Medulla oblongata (tissue), 1 donor: Measurements from ENCODE around the gene HPCAL1.

Source experiments
- DNase-seq: peaks from one replicate; pipeline ENCODE4 v3.0.0-alpha.2; 2015; ENCODE audit errors: extremely low spot score

HPCAL1 gene

GRCh38 chr2:10269711-10270610 is 32.7 kb upstream of the HPCAL1 start:
- no peak for DNase-seq

- no peak for DNase-seq
Observed at GRCh38 chr2:10271509-10271908, 31.2 kb upstream of the HPCAL1 start.

- DNase-seq, result no peak
Observed at GRCh38 chr2:10271946-10272345, 30.8 kb upstream of the HPCAL1 start.

GRCh38 chr2:10272464-10272863 is 30.2 kb upstream of the HPCAL1 start:
- DNase-seq, result no peak

GRCh38 chr2:10273215-10274175 is 29.2 kb upstream of the HPCAL1 start:
- DNase-seq, result no peak

- no peak for DNase-seq
Observed at GRCh38 chr2:10274376-10274775, 28.3 kb upstream of the HPCAL1 start.

GRCh38 chr2:10274983-10275802 is 27.5 kb upstream of the HPCAL1 start:
- no peak for DNase-seq

- DNase-seq, result no peak
Observed at GRCh38 chr2:10276481-10277292, 26.0 kb upstream of the HPCAL1 start.

GRCh38 chr2:10277293-10278028 is 25.2 kb upstream of the HPCAL1 start:
- no peak for DNase-seq

- peak; percentile 81 for DNase-seq
Observed at GRCh38 chr2:10278029-10278762, 24.5 kb upstream of the HPCAL1 start.

GRCh38 chr2:10278763-10279471 is 23.8 kb upstream of the HPCAL1 start:
- no peak for DNase-seq

GRCh38 chr2:10279472-10279870 is 23.2 kb upstream of the HPCAL1 start:
- no peak for DNase-seq

GRCh38 chr2:10279946-10280463 is 22.7 kb upstream of the HPCAL1 start:
- no peak for DNase-seq

GRCh38 chr2:10281891-10282290 is 20.8 kb upstream of the HPCAL1 start:
- no peak for DNase-seq

GRCh38 chr2:10282611-10283105 is 20.0 kb upstream of the HPCAL1 start:
- DNase-seq, result no peak

- DNase-seq, result peak; percentile 64
Observed at GRCh38 chr2:10283106-10284062, 19.3 kb upstream of the HPCAL1 start.
